ENCODE measurements around the gene CCDC157.
A peak's percentile ranks its signal among the peaks of the same experiment; 100 is the strongest.

CCDC157 gene

DNA sequence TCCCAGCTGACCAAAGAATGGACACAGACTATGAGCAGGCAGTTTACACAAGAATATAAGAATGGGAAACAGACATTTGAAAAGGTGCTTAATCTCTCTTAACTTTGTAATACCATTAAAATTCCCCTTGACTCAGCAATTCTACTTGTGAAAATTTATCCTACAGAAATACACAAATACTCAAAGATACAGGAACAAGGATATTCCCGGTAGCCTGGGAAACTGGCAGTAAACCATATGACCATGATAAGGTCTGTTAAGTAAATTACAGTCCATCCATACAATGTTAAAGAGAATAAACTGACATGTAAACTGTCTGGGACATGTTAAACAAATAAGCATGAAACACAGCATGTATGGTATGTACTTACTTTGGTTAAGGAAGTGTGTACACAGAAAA lies 60.0 kb downstream of the CCDC157 start:
- DNase-seq: no peak
- POLR2A ChIA-PET: no interaction called here
- H3K4me3 ChIP-seq (ENCODE audit: control insufficient read depth in 1 of 7, extremely low read depth in 1 of 7, insufficient read depth in 4 of 7, low read depth in 2 of 7, low read length in 6 of 7): no peak overlapping the region
- peaks cover 2 to 34% (median 10%) of the 10 kb centered on the region in 4 experiments for H3K36me3 ChIP-seq (ENCODE audit: control insufficient read depth in 4 of 4, insufficient read depth in 4 of 4, low read length in 3 of 4)
- H3K9me3 ChIP-seq (ENCODE audit: control extremely low read depth in 1 of 5, control insufficient read depth in 4 of 5, insufficient read depth in 2 of 5, low read depth in 1 of 5, low read length in 4 of 5): no peaks in the 10 kb centered on the region
- CTCF ChIA-PET: no interaction called here
- no peaks in the 10 kb centered on the region for H3K27me3 ChIP-seq (replicated peaks in 2 of 5; ENCODE audit: control insufficient read depth in 4 of 5, insufficient read depth in 5 of 5, low read length in 4 of 5)
- WGBS (ENCODE audit: insufficient coverage): no CpG with 5 or more reads among the region's 1 CpG
- no peak overlapping the region for H3K27ac ChIP-seq (ENCODE audit: insufficient read depth in 1 of 2, low read depth in 1 of 2, low read length in 2 of 2, poor library complexity in 1 of 2, severe bottlenecking in 2 of 2)
- H3K4me1 ChIP-seq (ENCODE audit: control extremely low read depth in 1 of 4, control insufficient read depth in 4 of 4, insufficient read depth in 4 of 4, low read length in 3 of 4): peaks cover 0 to 1% (median 0%) of the 10 kb centered on the region in 4 experiments

DNA sequence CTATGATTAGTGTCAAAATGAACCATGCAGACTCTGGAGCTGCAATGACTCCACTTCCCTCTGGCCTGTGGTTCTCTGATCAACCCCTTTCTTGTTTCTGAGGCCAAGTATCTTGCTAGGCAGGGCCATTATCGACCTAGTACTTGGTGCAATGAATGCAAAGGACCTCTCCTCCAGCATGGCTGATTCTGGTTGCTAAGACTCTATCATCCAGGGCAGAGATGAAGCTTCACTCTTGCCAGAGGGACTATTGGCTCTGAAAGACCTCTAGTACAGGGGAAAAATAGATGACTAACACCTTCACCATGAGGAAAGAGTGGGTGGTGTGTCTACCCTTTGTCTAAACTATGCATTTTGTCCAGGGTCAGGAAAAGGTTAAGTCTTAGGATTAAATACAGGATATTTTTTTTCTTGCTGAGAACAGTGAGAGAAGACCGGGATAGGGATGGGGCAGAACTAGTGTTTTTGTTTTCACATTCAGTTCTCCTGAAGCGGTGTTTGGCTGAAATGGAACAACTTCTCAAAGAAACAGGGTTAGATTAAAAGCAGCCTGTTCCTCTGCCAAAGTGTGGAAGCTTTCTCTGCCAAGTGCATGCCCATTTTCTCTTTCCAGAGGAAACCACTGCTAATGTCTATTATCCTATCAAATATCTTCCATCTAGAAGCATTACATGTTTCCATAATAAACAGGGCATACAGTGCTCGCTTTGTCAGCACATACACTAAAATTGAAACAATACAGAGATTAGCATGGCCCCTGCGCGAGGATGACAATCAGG lies 63.7 kb downstream of the CCDC157 start:
- CTCF ChIA-PET: interaction anchor here (1.7 to 6.8 kb wide), 2 partner anchors 8 to 14 kb away, joined by 5 to 42 read pairs; no protein-coding TSS in a partner anchor
- no peak for DNase-seq
- 96% methylated on average over 4 of the region's 6 CpGs for WGBS (ENCODE audit: insufficient coverage)
- Histone ChIP-seq H3K4me3 (ENCODE audit: control insufficient read depth in 1 of 7, extremely low read depth in 1 of 7, insufficient read depth in 4 of 7, low read depth in 2 of 7, low read length in 6 of 7) (no peak overlapping the region), H3K4me1 (ENCODE audit: control extremely low read depth in 1 of 4, control insufficient read depth in 4 of 4, insufficient read depth in 4 of 4, low read length in 3 of 4) (peaks cover 9 to 33% (median 29%) of the 10 kb centered on the region in 4 experiments), H3K9me3 (ENCODE audit: control extremely low read depth in 1 of 5, control insufficient read depth in 4 of 5, insufficient read depth in 2 of 5, low read depth in 1 of 5, low read length in 4 of 5) (no peaks in the 10 kb centered on the region), H3K36me3 (ENCODE audit: control insufficient read depth in 4 of 4, insufficient read depth in 4 of 4, low read length in 3 of 4) (peaks cover 2 to 31% (median 10%) of the 10 kb centered on the region in 4 experiments), H3K27ac (ENCODE audit: insufficient read depth in 1 of 2, low read depth in 1 of 2, low read length in 2 of 2, poor library complexity in 1 of 2, severe bottlenecking in 2 of 2) (no peak overlapping the region), H3K27me3 (replicated peaks in 2 of 5; ENCODE audit: control insufficient read depth in 4 of 5, insufficient read depth in 5 of 5, low read length in 4 of 5) (no peaks in the 10 kb centered on the region)
- POLR2A ChIA-PET: no interaction called here

DNA sequence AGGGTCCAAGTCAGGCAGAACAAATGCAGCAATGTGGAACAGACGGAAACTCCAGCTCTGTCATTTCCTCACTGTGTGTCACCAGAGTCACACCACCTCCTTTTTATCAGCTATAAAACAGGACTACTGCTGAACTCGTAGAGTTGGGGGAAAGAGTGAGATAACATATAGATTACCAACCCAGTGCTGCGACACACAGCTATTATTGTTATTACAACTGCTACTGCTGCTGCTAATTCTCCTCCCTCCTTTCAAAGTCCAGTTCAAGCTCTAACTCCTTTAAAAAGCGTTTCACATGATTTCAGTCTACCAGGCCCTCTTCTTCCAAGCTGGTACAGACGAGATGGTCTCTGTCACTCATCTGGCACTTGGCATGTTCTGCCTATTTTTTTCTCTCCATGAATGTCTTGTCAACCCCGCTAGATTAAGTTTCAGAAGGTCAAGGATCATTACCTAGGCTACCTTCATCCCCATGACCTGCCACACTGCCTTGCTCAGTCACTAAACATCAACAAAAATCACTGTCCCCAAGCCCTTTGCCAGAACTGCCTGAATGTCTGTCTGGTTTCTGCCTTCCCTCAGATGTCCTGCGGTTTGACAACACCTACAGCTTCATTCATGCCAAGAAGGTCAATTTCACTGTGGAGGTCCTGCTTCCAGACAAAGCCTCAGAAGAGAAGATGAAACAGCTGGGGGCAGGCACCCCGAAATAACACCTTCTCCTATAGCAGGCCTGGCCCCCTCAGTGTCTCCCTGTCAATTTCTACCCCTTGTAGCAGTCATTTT lies 65.1 kb downstream of the CCDC157 start:
- CTCF ChIA-PET: interaction anchor here (1.0 to 6.8 kb wide), 8 partner anchors 9 to 134 kb away, joined by 3 to 42 read pairs (median 4); no protein-coding TSS in a partner anchor
- Histone ChIP-seq H3K27me3 (replicated peaks in 2 of 5; ENCODE audit: control insufficient read depth in 4 of 5, insufficient read depth in 5 of 5, low read length in 4 of 5) (no peaks in the 10 kb centered on the region), H3K4me1 (ENCODE audit: control extremely low read depth in 1 of 4, control insufficient read depth in 4 of 4, insufficient read depth in 4 of 4, low read length in 3 of 4) (peaks cover 9 to 44% (median 41%) of the 10 kb centered on the region in 4 experiments), H3K27ac (ENCODE audit: insufficient read depth in 1 of 2, low read depth in 1 of 2, low read length in 2 of 2, poor library complexity in 1 of 2, severe bottlenecking in 2 of 2) (peak overlapping the region in 1 of 2 experiments; percentile 61), H3K4me3 (ENCODE audit: control insufficient read depth in 1 of 7, extremely low read depth in 1 of 7, insufficient read depth in 4 of 7, low read depth in 2 of 7, low read length in 6 of 7) (no peak overlapping the region), H3K9me3 (ENCODE audit: control extremely low read depth in 1 of 5, control insufficient read depth in 4 of 5, insufficient read depth in 2 of 5, low read depth in 1 of 5, low read length in 4 of 5) (no peaks in the 10 kb centered on the region), H3K36me3 (ENCODE audit: control insufficient read depth in 4 of 4, insufficient read depth in 4 of 4, low read length in 3 of 4) (peaks cover 0 to 22% (median 4%) of the 10 kb centered on the region in 4 experiments)
- WGBS (ENCODE audit: insufficient coverage): 82% methylated on average over 8 of the region's 8 CpGs
- POLR2A ChIA-PET: interaction anchor here (1.0 kb wide), 1 partner anchor 24 kb away, joined by 3 read pairs; the partner anchor contains the start of gene SEC14L2
- DNase-seq: peak in 2 of 3 donors; percentile 52 to 71

DNA sequence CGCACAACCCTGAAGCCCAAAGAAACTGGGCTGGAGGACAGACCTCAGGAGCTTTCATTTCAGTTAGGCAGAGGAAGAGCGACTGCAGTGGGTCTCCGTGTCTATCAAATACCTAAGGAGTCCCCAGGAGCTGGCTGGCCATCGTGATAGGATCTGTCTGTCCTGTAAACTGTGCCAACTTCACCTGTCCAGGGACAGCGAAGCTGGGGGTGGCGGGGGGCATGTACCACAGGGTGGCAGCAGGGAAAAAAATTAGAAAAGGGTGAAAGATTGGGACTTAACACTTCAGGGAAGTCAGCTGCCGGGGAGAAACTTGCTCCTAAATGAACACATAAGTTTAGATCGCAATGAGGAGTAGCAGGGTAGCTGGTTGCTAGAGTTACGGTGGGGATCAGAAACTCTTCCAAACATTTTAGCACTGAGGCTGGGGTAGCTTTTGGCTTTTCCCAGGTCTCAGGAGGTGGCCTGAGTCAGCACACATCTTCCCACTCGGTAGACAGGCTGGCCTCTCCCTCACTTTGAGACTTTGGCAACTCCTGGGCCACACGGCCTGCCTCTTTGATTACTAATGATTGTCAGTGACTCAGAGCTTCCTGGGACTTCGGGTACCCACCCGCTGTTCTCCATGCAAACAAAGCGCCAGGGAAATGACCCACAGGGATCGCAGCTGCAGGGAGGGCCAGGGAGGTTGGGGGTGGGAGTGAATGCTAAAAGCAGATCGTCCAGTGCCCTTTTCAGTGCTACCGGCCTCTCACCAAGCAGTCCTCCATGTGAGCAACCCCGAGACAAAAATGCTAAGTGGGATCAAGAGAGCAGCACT lies 65.9 kb downstream of the CCDC157 start:
- Histone ChIP-seq H3K27me3 (replicated peaks in 2 of 5; ENCODE audit: control insufficient read depth in 4 of 5, insufficient read depth in 5 of 5, low read length in 4 of 5) (no peaks in the 10 kb centered on the region), H3K4me3 (ENCODE audit: control insufficient read depth in 1 of 7, extremely low read depth in 1 of 7, insufficient read depth in 4 of 7, low read depth in 2 of 7, low read length in 6 of 7) (peak overlapping the region; percentile 54 to 85 (median 75)), H3K36me3 (ENCODE audit: control insufficient read depth in 4 of 4, insufficient read depth in 4 of 4, low read length in 3 of 4) (peaks cover 0 to 27% (median 3%) of the 10 kb centered on the region in 4 experiments), H3K27ac (ENCODE audit: insufficient read depth in 1 of 2, low read depth in 1 of 2, low read length in 2 of 2, poor library complexity in 1 of 2, severe bottlenecking in 2 of 2) (peak overlapping the region; percentile 81 to 88), H3K4me1 (ENCODE audit: control extremely low read depth in 1 of 4, control insufficient read depth in 4 of 4, insufficient read depth in 4 of 4, low read length in 3 of 4) (peaks cover 9 to 44% (median 41%) of the 10 kb centered on the region in 4 experiments), H3K9me3 (ENCODE audit: control extremely low read depth in 1 of 5, control insufficient read depth in 4 of 5, insufficient read depth in 2 of 5, low read depth in 1 of 5, low read length in 4 of 5) (no peaks in the 10 kb centered on the region)
- DNase-seq: peak in 2 of 3 donors; percentile 27 to 40
- ChIA-PET CTCF (interaction anchor here (0.7 to 6.8 kb wide), 13 partner anchors 10 to 135 kb away, joined by 3 to 42 read pairs (median 4); partner anchors contain the start of genes SEC14L2 and SEC14L3), POLR2A (no interaction called here)
- WGBS (ENCODE audit: insufficient coverage): 51% methylated on average over 18 of the region's 18 CpGs

DNA sequence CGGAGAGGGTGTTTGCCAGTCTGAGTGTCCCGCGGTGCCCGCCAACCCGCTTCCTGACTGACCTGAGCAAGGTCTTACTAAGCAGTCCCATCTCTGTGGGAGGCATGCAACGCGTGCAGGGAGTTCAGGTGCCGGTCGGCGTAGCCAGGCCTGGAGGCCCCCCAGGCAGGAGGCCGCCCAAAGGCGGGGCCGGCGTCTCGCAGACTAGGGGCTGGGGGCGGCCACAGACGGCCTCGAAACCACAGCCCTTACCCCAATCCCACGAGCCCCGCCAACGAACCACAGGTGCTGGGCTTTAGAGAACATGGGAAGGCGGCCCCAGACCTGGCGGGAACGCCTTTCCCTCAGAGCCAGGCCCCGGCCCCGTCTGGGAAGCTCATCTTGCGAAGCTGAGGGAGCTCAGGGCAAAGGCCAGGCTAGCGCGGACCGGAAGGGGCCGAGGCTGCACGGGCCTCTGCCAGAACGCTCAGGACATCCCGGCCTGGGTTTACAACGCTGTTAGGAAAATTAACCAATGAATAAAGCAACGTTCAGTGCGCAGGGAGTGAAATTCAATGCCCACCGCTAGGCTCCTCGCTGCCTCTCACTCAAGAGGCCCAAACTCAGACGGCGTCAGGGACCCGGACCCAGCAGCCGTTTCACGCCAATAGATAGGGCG lies 66.6 kb downstream of the CCDC157 start:
- Histone ChIP-seq H3K4me3 (ENCODE audit: control insufficient read depth in 1 of 7, extremely low read depth in 1 of 7, insufficient read depth in 4 of 7, low read depth in 2 of 7, low read length in 6 of 7) (peak overlapping the region; percentile 54 to 85 (median 75)), H3K27ac (ENCODE audit: insufficient read depth in 1 of 2, low read depth in 1 of 2, low read length in 2 of 2, poor library complexity in 1 of 2, severe bottlenecking in 2 of 2) (peak overlapping the region; percentile 81 to 88), H3K9me3 (ENCODE audit: control extremely low read depth in 1 of 5, control insufficient read depth in 4 of 5, insufficient read depth in 2 of 5, low read depth in 1 of 5, low read length in 4 of 5) (no peaks in the 10 kb centered on the region), H3K4me1 (ENCODE audit: control extremely low read depth in 1 of 4, control insufficient read depth in 4 of 4, insufficient read depth in 4 of 4, low read length in 3 of 4) (peaks cover 9 to 44% (median 41%) of the 10 kb centered on the region in 4 experiments), H3K27me3 (replicated peaks in 2 of 5; ENCODE audit: control insufficient read depth in 4 of 5, insufficient read depth in 5 of 5, low read length in 4 of 5) (no peaks in the 10 kb centered on the region), H3K36me3 (ENCODE audit: control insufficient read depth in 4 of 4, insufficient read depth in 4 of 4, low read length in 3 of 4) (peaks cover 0 to 29% (median 3%) of the 10 kb centered on the region in 4 experiments)
- CTCF ChIA-PET: interaction anchor here (1.0 to 6.8 kb wide), 11 partner anchors 11 to 137 kb away, joined by 3 to 42 read pairs (median 4); partner anchors contain the start of gene SEC14L2
- WGBS (ENCODE audit: insufficient coverage): 0% methylated on average over 26 of the region's 45 CpGs
- DNase-seq: no peak
- POLR2A ChIA-PET: interaction anchor here (0.5 to 0.7 kb wide), 2 partner anchors 8 to 109 kb away, joined by 3 read pairs; no protein-coding TSS in a partner anchor
